H9 (cell line): ENCODE measurements around the gene CATSPERB. TPM values are rescaled to one million over a fixed set of nuclear protein-coding genes. Genes with fewer than 3 reads are reported as not detected.

ENCODE experiments used
- DNase-seq: peaks from one replicate; pipeline ENCODE4 v3.0.0-alpha.2; 2017
- H2AFZ ChIP-seq: one replicate; pipeline ENCODE4 v1.6.1; 2013; ENCODE audit warnings: mild to moderate bottlenecking, low read length, control low read depth, moderate library complexity
- H2AK5ac ChIP-seq: 2 replicates; pipeline ENCODE4 v1.6.1; 2013; ENCODE audit warnings: low read length, control low read depth, mixed read lengths; ENCODE audit not compliant: insufficient read length
- H2BK120ac ChIP-seq: one replicate; pipeline ENCODE4 v1.6.1; 2013; ENCODE audit warnings: low read depth, mild to moderate bottlenecking, low read length, control low read depth, inconsistent platforms; ENCODE audit not compliant: poor library complexity, severe bottlenecking
- H2BK12ac ChIP-seq: 2 replicates; pipeline ENCODE4 v1.6.1; 2013; ENCODE audit warnings: low read length, control low read depth, mixed read lengths, low read depth; ENCODE audit not compliant: insufficient read length
- H2BK15ac ChIP-seq: 2 replicates; pipeline ENCODE4 v1.6.1; 2013; ENCODE audit warnings: low read depth, low read length, control low read depth
- H2BK20ac ChIP-seq: one replicate; pipeline ENCODE4 v1.6.1; 2013; ENCODE audit warnings: low read depth, mild to moderate bottlenecking, low read length, control low read depth, inconsistent platforms; ENCODE audit not compliant: poor library complexity, severe bottlenecking
- H2BK5ac ChIP-seq: 2 replicates; pipeline ENCODE4 v1.6.1; 2013; ENCODE audit warnings: low read length, control low read depth, mixed read lengths; ENCODE audit not compliant: insufficient read length
- H3K14ac ChIP-seq: 2 replicates; pipeline ENCODE4 v1.6.1; 2013; ENCODE audit warnings: low read length, control low read depth; ENCODE audit not compliant: insufficient read depth
- H3K18ac ChIP-seq: 2 replicates; pipeline ENCODE4 v1.6.1; 2013; ENCODE audit warnings: low read depth, mild to moderate bottlenecking, mixed read lengths, low read length, control low read depth; ENCODE audit not compliant: insufficient read length
- H3K23ac ChIP-seq: 2 replicates; pipeline ENCODE4 v1.6.1; 2013; ENCODE audit warnings: low read length, control low read depth, mixed read lengths, low read depth; ENCODE audit not compliant: insufficient read length
- H3K23me2 ChIP-seq: 2 replicates; pipeline ENCODE4 v1.6.1; 2013; ENCODE audit warnings: low read depth, mild to moderate bottlenecking, mixed read lengths, low read length, control low read depth; ENCODE audit not compliant: insufficient read length, poor library complexity, severe bottlenecking
- H3K27ac ChIP-seq: 2 replicates; pipeline ENCODE4 v1.5.1; 2013; ENCODE audit warnings: low read length, control low read depth, mixed read lengths, low read depth; ENCODE audit not compliant: insufficient read length
- H3K27me3 ChIP-seq: 2 replicates; pipeline ENCODE4 v1.6.1; 2013; ENCODE audit warnings: low read length, control low read depth, inconsistent platforms; ENCODE audit not compliant: insufficient read depth
- H3K4ac ChIP-seq: 2 replicates; pipeline ENCODE4 v1.6.1; 2013; ENCODE audit warnings: low read depth, mild to moderate bottlenecking, control low read depth, inconsistent platforms, low read length, moderate library complexity
- H3K4me1 ChIP-seq: 2 replicates; pipeline ENCODE4 v1.6.1; 2013; ENCODE audit warnings: low read length, control low read depth, inconsistent platforms; ENCODE audit not compliant: insufficient read depth
- H3K4me2 ChIP-seq: 2 replicates; pipeline ENCODE4 v1.6.1; 2013; ENCODE audit warnings: low read length, control low read depth, mixed read lengths; ENCODE audit not compliant: insufficient read length, insufficient read depth
- H3K56ac ChIP-seq: 2 replicates; pipeline ENCODE4 v1.6.1; 2013; ENCODE audit warnings: low read depth, mild to moderate bottlenecking, mixed read lengths, low read length, control low read depth; ENCODE audit not compliant: insufficient read length
- H3K79me1 ChIP-seq: 2 replicates; pipeline ENCODE4 v1.6.1; 2013; ENCODE audit warnings: low read depth, mild to moderate bottlenecking, moderate library complexity, low read length, control low read depth, inconsistent platforms; ENCODE audit not compliant: insufficient read depth, poor library complexity, severe bottlenecking
- H3K79me2 ChIP-seq: 2 replicates; pipeline ENCODE4 v1.6.1; 2013; ENCODE audit warnings: low read length, control low read depth, inconsistent platforms; ENCODE audit not compliant: insufficient read depth
- H3K9ac ChIP-seq: 2 replicates; pipeline ENCODE4 v1.6.1; 2013; ENCODE audit warnings: low read length, control low read depth, mixed read lengths; ENCODE audit not compliant: insufficient read length; ENCODE audit errors: extremely low read depth
- H3K9me3 ChIP-seq: one replicate; pipeline ENCODE4 v1.6.1; 2013; ENCODE audit warnings: low read depth, low read length, inconsistent platforms; ENCODE audit not compliant: control insufficient read depth
- H3T11ph ChIP-seq: one replicate; pipeline ENCODE4 v1.6.1; 2013; ENCODE audit warnings: mild to moderate bottlenecking, low read length, control low read depth, inconsistent platforms
- H4K20me1 ChIP-seq: one replicate; pipeline ENCODE4 v1.6.1; 2013; ENCODE audit not compliant: control insufficient read depth, insufficient read length, insufficient read depth
- H4K5ac ChIP-seq: 2 replicates; pipeline ENCODE4 v1.6.1; 2013; ENCODE audit warnings: low read depth, mild to moderate bottlenecking, mixed read lengths, low read length, control low read depth; ENCODE audit not compliant: insufficient read length
- H4K8ac ChIP-seq: replicated peaks from 2 replicates; pipeline ENCODE4 v1.6.1; 2013; ENCODE audit warnings: low read length, control low read depth, mixed read lengths, low read depth; ENCODE audit not compliant: insufficient read length
- H4K91ac ChIP-seq: 2 replicates; pipeline ENCODE4 v1.6.1; 2013; ENCODE audit warnings: low read depth, mild to moderate bottlenecking, moderate library complexity, mixed read lengths, low read length, control low read depth; ENCODE audit not compliant: insufficient read length
- H3K27ac Mint-ChIP-seq, 3 experiments: 2 replicates in 2 of 3; 3 replicates in 1 of 3; pipeline ENCODE4 v1.8.0; 2020 to 2021; ENCODE audit warnings: mixed read lengths in 3 of 3, mild to moderate bottlenecking in 1 of 3, moderate library complexity in 1 of 3
- H3K27me3 Mint-ChIP-seq: 2 replicates; pipeline ENCODE4 v1.8.0; 2021; ENCODE audit warnings: low read depth, mild to moderate bottlenecking, moderate library complexity, mixed read lengths
- H3K36me3 Mint-ChIP-seq, 3 experiments: 2 replicates in 2 of 3; 3 replicates in 1 of 3; pipeline ENCODE4 v1.8.0; 2020 to 2021; ENCODE audit warnings: low read depth in 3 of 3, mixed read lengths in 3 of 3; ENCODE audit not compliant: insufficient read depth in 1 of 3
- H3K4me1 Mint-ChIP-seq, 2 experiments: 2 replicates each; pipeline ENCODE4 v1.8.0; 2020; ENCODE audit warnings: mixed read lengths in 2 of 2
- H3K4me3 Mint-ChIP-seq, 2 experiments: 2 replicates in 1 of 2; 3 replicates in 1 of 2; pipeline ENCODE4 v1.8.0; 2020 to 2021; ENCODE audit warnings: mild to moderate bottlenecking in 2 of 2, mixed read lengths in 2 of 2, moderate library complexity in 1 of 2
- H3K9me3 Mint-ChIP-seq, 2 experiments: 2 replicates in 1 of 2; 3 replicates in 1 of 2; pipeline ENCODE4 v1.8.0; 2020; ENCODE audit warnings: mild to moderate bottlenecking in 2 of 2, mixed read lengths in 2 of 2, moderate library complexity in 1 of 2
- CTCF ChIP-seq: fragments of 200-600 bp; sonication (generic); conservative IDR thresholded peaks from 3 replicates; pipeline ENCODE4 v1.8.0; 2021; ENCODE audit warnings: antibody characterized with exemption, mild to moderate bottlenecking
- WGBS: extraction: QIAGEN DNeasy Blood & Tissue Kit; methylation state at CpG from one replicate; pipeline ENCODE4 v1.1.7; 2013; ENCODE audit warnings: missing lambda C conversion rate, low lambda C conversion rate, mixed read lengths; ENCODE audit not compliant: insufficient read length; ENCODE audit errors: extremely low coverage; 5-methylcytosine and 5-hydroxymethylcytosine counted together
- total RNA-seq: library from RNA; stranded (reverse); gene quantifications from 2 replicates; pipeline ENCODE4 v1.2.1, GENCODE V29; 2021

CATSPERB gene
- total RNA-seq, 1 experiment from 2014 or later, result 0.48 TPM

- Histone ChIP-seq H2BK12ac (no peak overlapping the region), H2BK120ac (no peak overlapping the region), H3K18ac (no peak overlapping the region), H3K56ac (no peak overlapping the region), H2BK5ac (no peak overlapping the region), H3K14ac (no peak overlapping the region), H4K5ac (no peak overlapping the region), H2AK5ac (no peak overlapping the region), H3K4me1 (no peaks in the 10 kb centered on the region), H3K23ac (no peak overlapping the region), H3K23me2 (no peaks in the 10 kb centered on the region), H3K79me1 (no peaks in the 10 kb centered on the region), H4K8ac (no peak overlapping the region), H4K91ac (no peak overlapping the region), H3K9me3 (no peaks in the 10 kb centered on the region), H3K79me2 (no peaks in the 10 kb centered on the region), H3K27ac (no peak overlapping the region), H2BK15ac (no peak overlapping the region), H2AFZ (no peak overlapping the region), H3K9ac (no peak overlapping the region), H4K20me1 (no peaks in the 10 kb centered on the region), H3K4me2 (no peak overlapping the region), H2BK20ac (no peak overlapping the region), H3K27me3 (no peaks in the 10 kb centered on the region), H3T11ph (no peak overlapping the region), H3K4ac (no peak overlapping the region)
- H3K36me3 Mint-ChIP-seq, result no peaks in the 10 kb centered on the region
- TF ChIP-seq CTCF, result no peak
- no peaks in the 10 kb centered on the region for H3K9me3 Mint-ChIP-seq
- no CpG with 5 or more reads among the region's 2 CpGs for WGBS
- peaks cover 2% of the 10 kb centered on the region for H3K27me3 Mint-ChIP-seq
- no peak overlapping the region for H3K27ac Mint-ChIP-seq
- no peaks in the 10 kb centered on the region for H3K4me1 Mint-ChIP-seq
- no peak for DNase-seq
- H3K4me3 Mint-ChIP-seq, result no peak overlapping the region
Measured at GRCh38 chr14:91723501-91723900, 8.4 kb downstream of the CATSPERB start.
